Measurements from ENCODE around the gene PKP3. TPM values are rescaled to one million over a fixed set of nuclear protein-coding genes. Genes with fewer than 3 reads are reported as not detected.

The PKP3 gene
- total and polyA plus RNA-seq, 9 of the 15 experiments (the other 6 are each of a cell fraction or from before 2014, with no cell fraction given), result 0.11 to 110 (median 30.7) TPM

- TF ChIP-seq, protein P1, sequence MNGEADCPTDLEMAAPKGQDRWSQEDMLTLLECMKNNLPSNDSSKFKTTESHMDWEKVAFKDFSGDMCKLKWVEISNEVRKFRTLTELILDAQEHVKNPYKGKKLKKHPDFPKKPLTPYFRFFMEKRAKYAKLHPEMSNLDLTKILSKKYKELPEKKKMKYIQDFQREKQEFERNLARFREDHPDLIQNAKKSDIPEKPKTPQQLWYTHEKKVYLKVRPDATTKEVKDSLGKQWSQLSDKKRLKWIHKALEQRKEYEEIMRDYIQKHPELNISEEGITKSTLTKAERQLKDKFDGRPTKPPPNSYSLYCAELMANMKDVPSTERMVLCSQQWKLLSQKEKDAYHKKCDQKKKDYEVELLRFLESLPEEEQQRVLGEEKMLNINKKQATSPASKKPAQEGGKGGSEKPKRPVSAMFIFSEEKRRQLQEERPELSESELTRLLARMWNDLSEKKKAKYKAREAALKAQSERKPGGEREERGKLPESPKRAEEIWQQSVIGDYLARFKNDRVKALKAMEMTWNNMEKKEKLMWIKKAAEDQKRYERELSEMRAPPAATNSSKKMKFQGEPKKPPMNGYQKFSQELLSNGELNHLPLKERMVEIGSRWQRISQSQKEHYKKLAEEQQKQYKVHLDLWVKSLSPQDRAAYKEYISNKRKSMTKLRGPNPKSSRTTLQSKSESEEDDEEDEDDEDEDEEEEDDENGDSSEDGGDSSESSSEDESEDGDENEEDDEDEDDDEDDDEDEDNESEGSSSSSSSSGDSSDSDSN (IDR thresholded peaks at IDR 0.05; ENCODE audit: borderline replicate concordance in 1 of 2, low read depth in 2 of 2, low read length in 2 of 2), result peak in 1 of 2 experiments; percentile 68; a peak in 2 of 4 replicates
- peak; percentile 59; the same call in 1 of the 2 replicates for TF ChIP-seq SMARCE1 (IDR thresholded peaks at IDR 0.05)
- no peak for TF ChIP-seq C11orf30 (IDR thresholded peaks at IDR 0.05; ENCODE audit: low read depth)
- TF ChIP-seq ZBTB9 (CRISPR knock-in tag; IDR thresholded peaks at IDR 0.05), result peak; percentile 60
- TF ChIP-seq POLR2B (IDR thresholded peaks at IDR 0.05; ENCODE audit: low read depth, partially characterized antibody), result peak; percentile 44
- TF ChIP-seq ZNF232 (CRISPR knock-in tag; IDR thresholded peaks at IDR 0.05), result no peak; the same call in 1 of the 2 replicates
- TF ChIP-seq NR1H2 (CRISPR knock-in tag; IDR thresholded peaks at IDR 0.05), result no peak; the same call in 1 of the 2 replicates
- TF ChIP-seq, protein P2, sequence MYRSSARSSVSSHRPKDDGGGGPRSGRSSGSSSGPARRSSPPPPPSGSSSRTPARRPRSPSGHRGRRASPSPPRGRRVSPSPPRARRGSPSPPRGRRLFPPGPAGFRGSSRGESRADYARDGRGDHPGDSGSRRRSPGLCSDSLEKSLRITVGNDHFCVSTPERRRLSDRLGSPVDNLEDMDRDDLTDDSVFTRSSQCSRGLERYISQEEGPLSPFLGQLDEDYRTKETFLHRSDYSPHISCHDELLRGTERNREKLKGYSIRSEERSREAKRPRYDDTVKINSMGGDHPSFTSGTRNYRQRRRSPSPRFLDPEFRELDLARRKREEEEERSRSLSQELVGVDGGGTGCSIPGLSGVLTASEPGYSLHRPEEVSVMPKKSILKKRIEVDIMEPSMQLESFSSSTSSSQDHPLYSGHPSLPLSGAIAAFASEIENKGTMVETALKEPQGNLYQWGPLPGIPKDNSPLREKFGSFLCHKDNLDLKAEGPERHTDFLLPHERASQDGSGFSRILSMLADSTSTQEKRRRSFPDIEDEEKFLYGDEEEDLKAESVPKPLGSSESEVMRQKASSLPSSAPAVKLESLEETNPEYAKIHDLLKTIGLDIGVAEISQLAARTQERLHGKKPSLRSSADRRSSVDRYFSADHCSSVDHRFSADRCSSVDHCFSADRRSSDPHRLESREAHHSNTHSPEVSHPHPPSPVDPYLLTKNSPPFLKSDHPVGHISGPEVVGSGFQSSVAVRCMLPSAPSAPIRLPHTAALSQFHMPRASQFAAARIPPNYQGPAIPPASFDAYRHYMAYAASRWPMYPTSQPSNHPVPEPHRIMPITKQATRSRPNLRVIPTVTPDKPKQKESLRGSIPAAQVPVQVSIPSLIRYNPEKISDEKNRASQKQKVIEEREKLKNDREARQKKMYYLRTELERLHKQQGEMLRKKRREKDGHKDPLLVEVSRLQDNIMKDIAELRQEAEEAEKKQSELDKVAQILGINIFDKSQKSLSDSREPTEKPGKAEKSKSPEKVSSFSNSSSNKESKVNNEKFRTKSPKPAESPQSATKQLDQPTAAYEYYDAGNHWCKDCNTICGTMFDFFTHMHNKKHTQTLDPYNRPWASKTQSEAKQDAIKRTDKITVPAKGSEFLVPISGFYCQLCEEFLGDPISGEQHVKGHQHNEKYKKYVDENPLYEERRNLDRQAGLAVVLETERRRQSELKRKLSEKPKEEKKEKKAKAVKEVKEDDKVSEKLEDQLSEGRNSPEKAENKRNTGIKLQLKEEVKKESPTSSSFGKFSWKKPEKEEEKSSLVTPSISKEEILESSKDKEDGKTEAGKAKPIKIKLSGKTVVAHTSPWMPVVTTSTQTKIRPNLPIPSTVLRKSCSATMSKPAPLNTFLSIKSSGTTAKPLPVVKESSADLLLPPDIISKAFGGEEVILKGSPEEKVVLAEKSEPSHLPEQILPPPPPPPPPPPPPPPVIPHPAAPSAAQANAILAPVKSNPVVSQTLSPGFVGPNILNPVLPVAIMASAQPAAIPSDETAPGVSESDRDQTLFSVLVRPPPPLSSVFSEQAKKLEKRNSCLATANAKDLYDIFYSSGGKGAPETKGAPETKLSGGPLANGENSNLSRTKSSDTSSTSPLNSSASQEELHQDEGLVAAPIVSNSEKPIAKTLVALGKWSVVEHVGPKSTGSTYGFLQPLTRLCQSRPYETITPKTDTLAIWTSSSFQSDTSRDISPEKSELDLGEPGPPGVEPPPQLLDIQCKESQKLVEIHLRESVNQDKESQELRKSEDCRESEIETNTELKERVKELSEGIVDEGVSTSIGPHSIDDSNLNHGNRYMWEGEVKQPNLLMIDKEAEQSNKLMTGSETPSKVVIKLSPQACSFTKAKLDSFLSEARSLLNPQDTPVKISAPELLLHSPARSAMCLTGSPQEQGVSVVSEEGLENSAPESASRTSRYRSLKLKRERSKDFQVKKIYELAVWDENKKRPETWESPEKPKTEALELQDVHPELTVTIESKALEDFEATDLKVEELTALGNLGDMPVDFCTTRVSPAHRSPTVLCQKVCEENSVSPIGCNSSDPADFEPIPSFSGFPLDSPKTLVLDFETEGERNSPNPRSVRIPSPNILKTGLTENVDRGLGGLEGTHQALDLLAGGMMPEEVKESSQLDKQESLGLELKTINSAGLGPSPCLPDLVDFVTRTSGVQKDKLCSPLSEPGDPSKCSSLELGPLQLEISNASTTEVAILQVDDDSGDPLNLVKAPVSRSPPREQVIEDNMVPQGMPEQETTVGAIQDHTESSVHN (IDR thresholded peaks at IDR 0.05; ENCODE audit: borderline replicate concordance in 1 of 2, low read depth in 1 of 2), result no peak
- no peak for TF ChIP-seq U2AF2 (optimal IDR thresholded peaks at IDR 0.05; ENCODE audit: low read depth, low read length)
- 0 out of 2 replicates have a peak, but pooled peaks have one; percentile 6 for TF ChIP-seq ZNF316 (IDR thresholded peaks at IDR 0.05)
- TF ChIP-seq NR0B1 (IDR thresholded peaks at IDR 0.05; ENCODE audit: partially characterized antibody), result no peak
- peak; percentile 99 for TF ChIP-seq ZBTB1 (CRISPR knock-in tag; IDR thresholded peaks at IDR 0.05; ENCODE audit: borderline replicate concordance, low read depth)
- TF ChIP-seq CREBBP (IDR thresholded peaks at IDR 0.05; ENCODE audit: low read depth, low read length), result no peak
Observed at GRCh38 chr11:394034-394857, at the start of gene PKP3 (continued).

All from K562 (cell line).